ENCODE results near the gene AURKB. TPM values are rescaled to one million over a fixed set of nuclear protein-coding genes. Genes with fewer than 3 reads are reported as not detected.

Gene AURKB
- total and polyA plus RNA-seq, 2 of the 13 experiments (the other 11 are each of a cell fraction or from before 2014, with no cell fraction given): 29.5 to 75.3 TPM

DNA sequence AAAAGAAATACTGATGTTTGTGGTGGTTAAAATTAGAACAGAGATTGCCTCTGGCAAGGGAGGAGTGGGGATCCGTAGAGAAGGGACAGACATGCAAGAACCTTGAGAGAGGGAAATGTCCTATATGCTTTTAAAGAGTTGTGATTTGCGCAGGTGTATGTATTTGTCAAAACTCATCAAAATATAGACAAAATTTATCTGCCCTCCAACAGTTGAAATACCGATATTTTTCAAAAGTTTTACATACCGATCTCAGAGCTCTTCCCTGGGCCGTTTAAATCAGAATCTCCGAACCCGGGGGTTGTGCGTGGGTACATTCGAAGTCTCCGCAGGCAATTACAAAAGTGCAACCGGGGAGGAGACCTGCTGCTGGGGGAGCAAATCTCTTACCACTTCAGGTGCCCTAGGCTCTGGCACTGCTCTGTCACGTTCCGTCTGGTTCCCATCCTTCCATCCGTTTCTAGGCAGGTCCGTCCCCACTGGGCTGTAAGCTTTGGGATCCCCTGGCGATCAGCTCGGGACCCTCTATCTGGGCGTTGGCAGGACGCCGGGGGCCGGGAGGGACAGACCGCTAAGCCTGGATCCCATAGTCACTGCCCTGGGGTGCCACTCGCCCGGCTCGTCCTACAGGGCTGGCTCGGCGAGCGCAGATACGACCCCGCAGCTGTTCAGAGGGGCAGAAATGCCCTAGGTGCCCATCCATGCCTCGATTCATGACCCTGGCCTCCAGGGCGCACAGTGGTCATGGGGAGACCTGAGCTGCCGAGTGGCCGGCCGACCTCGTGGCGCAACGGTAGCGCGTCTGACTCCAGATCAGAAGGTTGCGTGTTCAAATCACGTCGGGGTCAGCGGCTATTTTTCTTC, 24.6 kb downstream of the AURKB start (continued):
- TF ChIP-seq ZNF687 (CRISPR knock-in tag; IDR thresholded peaks at IDR 0.05) (peak; percentile 75), SATB2 (CRISPR knock-in tag; IDR thresholded peaks at IDR 0.05) (no peak), HNRNPL (IDR thresholded peaks at IDR 0.05; ENCODE audit: low read depth, low read length) (peak; percentile 98), ZNF737 (CRISPR knock-in tag; IDR thresholded peaks at IDR 0.05; ENCODE audit: borderline replicate concordance) (no peak), ZIK1 (CRISPR knock-in tag; IDR thresholded peaks at IDR 0.05; ENCODE audit: borderline replicate concordance, low read depth) (no peak), SAFB2 (CRISPR knock-in tag; IDR thresholded peaks at IDR 0.05; ENCODE audit: borderline replicate concordance, low read depth) (peak; percentile 17; the same call in 1 of the 2 replicates), SNAPC2 (CRISPR knock-in tag; IDR thresholded peaks at IDR 0.05) (no peak), MAFG (CRISPR knock-in tag; IDR thresholded peaks at IDR 0.05) (no peak), RBAK (CRISPR knock-in tag; IDR thresholded peaks at IDR 0.05) (0 out of 2 replicates have a peak, but pooled peaks have one; percentile 13), TOPORS (CRISPR knock-in tag; IDR thresholded peaks at IDR 0.05) (no peak; the same call in 1 of the 2 replicates), WIZ (CRISPR knock-in tag; IDR thresholded peaks at IDR 0.05) (no peak), TEAD2 (CRISPR knock-in tag; IDR thresholded peaks at IDR 0.05) (no peak), ZNF674 (CRISPR knock-in tag; IDR thresholded peaks at IDR 0.05; ENCODE audit: low read depth) (no peak)
- TF ChIP-seq, protein P1, sequence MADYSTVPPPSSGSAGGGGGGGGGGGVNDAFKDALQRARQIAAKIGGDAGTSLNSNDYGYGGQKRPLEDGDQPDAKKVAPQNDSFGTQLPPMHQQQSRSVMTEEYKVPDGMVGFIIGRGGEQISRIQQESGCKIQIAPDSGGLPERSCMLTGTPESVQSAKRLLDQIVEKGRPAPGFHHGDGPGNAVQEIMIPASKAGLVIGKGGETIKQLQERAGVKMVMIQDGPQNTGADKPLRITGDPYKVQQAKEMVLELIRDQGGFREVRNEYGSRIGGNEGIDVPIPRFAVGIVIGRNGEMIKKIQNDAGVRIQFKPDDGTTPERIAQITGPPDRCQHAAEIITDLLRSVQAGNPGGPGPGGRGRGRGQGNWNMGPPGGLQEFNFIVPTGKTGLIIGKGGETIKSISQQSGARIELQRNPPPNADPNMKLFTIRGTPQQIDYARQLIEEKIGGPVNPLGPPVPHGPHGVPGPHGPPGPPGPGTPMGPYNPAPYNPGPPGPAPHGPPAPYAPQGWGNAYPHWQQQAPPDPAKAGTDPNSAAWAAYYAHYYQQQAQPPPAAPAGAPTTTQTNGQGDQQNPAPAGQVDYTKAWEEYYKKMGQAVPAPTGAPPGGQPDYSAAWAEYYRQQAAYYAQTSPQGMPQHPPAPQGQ (CRISPR knock-in tag; IDR thresholded peaks at IDR 0.05; ENCODE audit: borderline replicate concordance): no peak
- TF ChIP-seq, protein P2, sequence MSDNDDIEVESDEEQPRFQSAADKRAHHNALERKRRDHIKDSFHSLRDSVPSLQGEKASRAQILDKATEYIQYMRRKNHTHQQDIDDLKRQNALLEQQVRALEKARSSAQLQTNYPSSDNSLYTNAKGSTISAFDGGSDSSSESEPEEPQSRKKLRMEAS (IDR thresholded peaks at IDR 0.05): peak; percentile 49

All from HepG2 (cell line).